GM23338 (cell line): ENCODE results near the gene ATP13A2. TPM values are rescaled to one million over a fixed set of nuclear protein-coding genes. Genes with fewer than 3 reads are reported as not detected.

Experiments used
- ATAC-seq: fragments of 200-7000 bp; cut with Tn5 transposase; 3 replicates; pipeline ENCODE4 v1.9.1; 2020
- DNase-seq: peaks from one replicate; pipeline ENCODE4 v3.0.0-alpha.2; 2015; ENCODE audit warnings: low spot score
- H2AFZ ChIP-seq: fragments of 200-600 bp; sonication (generic); 2 replicates; pipeline ENCODE4 v1.8.0; 2016; ENCODE audit warnings: antibody characterized with exemption, mild to moderate bottlenecking, moderate library complexity
- H3F3A ChIP-seq: fragments of 200-600 bp; sonication (generic); replicated peaks from 2 replicates; pipeline ENCODE4 v1.8.0; 2017; ENCODE audit warnings: antibody characterized with exemption, mixed run types, low read depth
- H3K27ac ChIP-seq: fragments of 200-600 bp; sonication (generic); 2 replicates; pipeline ENCODE4 v1.6.1; 2016; ENCODE audit warnings: low read depth
- H3K27me3 ChIP-seq: fragments of 200-600 bp; sonication (generic); 2 replicates; pipeline ENCODE4 v1.8.0; 2016; ENCODE audit warnings: mild to moderate bottlenecking, mixed run types, moderate library complexity; ENCODE audit not compliant: insufficient read depth
- H3K36me3 ChIP-seq: fragments of 200-600 bp; sonication (generic); 2 replicates; pipeline ENCODE4 v1.8.0; 2016; ENCODE audit warnings: mild to moderate bottlenecking; ENCODE audit not compliant: insufficient read depth
- H3K4me1 ChIP-seq: fragments of 200-600 bp; sonication (generic); 2 replicates; pipeline ENCODE4 v1.8.0; 2016; ENCODE audit warnings: mild to moderate bottlenecking, moderate library complexity; ENCODE audit not compliant: insufficient read depth
- H3K4me2 ChIP-seq: fragments of 200-600 bp; sonication (generic); 2 replicates; pipeline ENCODE4 v1.7.1; 2017; ENCODE audit warnings: mixed run types
- H3K4me3 ChIP-seq: fragments of 200-600 bp; sonication (generic); 2 replicates; pipeline ENCODE4 v1.6.1; 2016; ENCODE audit warnings: mixed run types
- H3K79me2 ChIP-seq: fragments of 200-600 bp; sonication (generic); replicated peaks from 2 replicates; pipeline ENCODE4 v1.8.0; 2017; ENCODE audit warnings: mild to moderate bottlenecking; ENCODE audit not compliant: insufficient read depth
- H3K9me2 ChIP-seq: fragments of 200-600 bp; sonication (generic); 2 replicates; pipeline ENCODE4 v1.8.0; 2017; ENCODE audit not compliant: insufficient read depth
- H4K20me1 ChIP-seq: fragments of 200-600 bp; sonication (generic); replicated peaks from 2 replicates; pipeline ENCODE4 v1.8.0; 2017; ENCODE audit warnings: mild to moderate bottlenecking; ENCODE audit not compliant: insufficient read depth
- H3K27ac Mint-ChIP-seq: 2 replicates; pipeline ENCODE4 v1.8.0; 2020; ENCODE audit warnings: inconsistent platforms, mild to moderate bottlenecking, moderate library complexity, mixed read lengths
- H3K27me3 Mint-ChIP-seq: 3 replicates; pipeline ENCODE4 v1.8.0; 2022; ENCODE audit warnings: low read depth, mild to moderate bottlenecking, moderate library complexity, mixed read lengths, inconsistent platforms; ENCODE audit not compliant: insufficient read depth, poor library complexity
- H3K36me3 Mint-ChIP-seq: 3 replicates; pipeline ENCODE4 v1.8.0; 2021; ENCODE audit warnings: low read depth, mild to moderate bottlenecking, inconsistent platforms, moderate library complexity, mixed read lengths
- H3K4me1 Mint-ChIP-seq: 3 replicates; pipeline ENCODE4 v1.8.0; 2020; ENCODE audit warnings: mild to moderate bottlenecking, inconsistent platforms, mixed read lengths
- H3K4me3 Mint-ChIP-seq: 3 replicates; pipeline ENCODE4 v1.8.0; 2021; ENCODE audit warnings: moderate library complexity, mild to moderate bottlenecking, inconsistent platforms, mixed read lengths
- H3K9me3 Mint-ChIP-seq: 3 replicates; pipeline ENCODE4 v1.8.0; 2020; ENCODE audit warnings: moderate library complexity, mild to moderate bottlenecking, inconsistent platforms, mixed read lengths
- CREB1 ChIP-seq: fragments of 250-450 bp; sonication (Bioruptor Pico); IDR thresholded peaks from 2 replicates; pipeline ENCODE4 v1.5.0; 2020; ENCODE audit warnings: low read depth, mild to moderate bottlenecking, moderate library complexity
- CTCF ChIP-seq, 2 experiments: fragments of 200-600 bp in 1 of 2; sonication (generic) in 1 of 2; conservative IDR thresholded peaks; 2 replicates each; pipeline versions ENCODE4 v1.5.1 to v1.6.1; 2016 to 2017; ENCODE audit warnings: antibody characterized with exemption in 2 of 2, low read depth in 2 of 2, mild to moderate bottlenecking in 2 of 2, moderate library complexity in 1 of 2
- ETS1 ChIP-seq: IDR thresholded peaks from 2 replicates; pipeline ENCODE4 v1.6.1; 2016; ENCODE audit warnings: antibody characterized with exemption
- EZH2 ChIP-seq: fragments of 200-600 bp; sonication (generic); IDR thresholded peaks from one replicate; pipeline ENCODE4 v1.8.0; 2017; ENCODE audit warnings: antibody characterized with exemption, mild to moderate bottlenecking, low read depth; ENCODE audit not compliant: unreplicated experiment
- EZH2phosphoT487 ChIP-seq: fragments of 200-600 bp; sonication (generic); IDR thresholded peaks from one replicate; pipeline ENCODE4 v1.8.1; 2018; ENCODE audit warnings: antibody characterized with exemption; ENCODE audit not compliant: unreplicated experiment
- JUNB ChIP-seq: IDR thresholded peaks from one replicate; pipeline ENCODE4 v1.6.1; 2016; ENCODE audit warnings: antibody characterized with exemption; ENCODE audit not compliant: unreplicated experiment
- NANOG ChIP-seq: IDR thresholded peaks from 2 replicates; pipeline ENCODE4 v1.6.1; 2016; ENCODE audit warnings: antibody characterized with exemption, borderline replicate concordance
- POLR2AphosphoS5 ChIP-seq: IDR thresholded peaks from 2 replicates; pipeline ENCODE4 v1.6.1; 2016; ENCODE audit warnings: antibody characterized with exemption, low read depth
- REST ChIP-seq: IDR thresholded peaks from one replicate; pipeline ENCODE4 v1.6.1; 2018; ENCODE audit warnings: antibody characterized with exemption; ENCODE audit not compliant: unreplicated experiment
- STAT1 ChIP-seq: IDR thresholded peaks from one replicate; pipeline ENCODE4 v1.6.1; 2016; ENCODE audit warnings: antibody characterized with exemption; ENCODE audit not compliant: unreplicated experiment
- ZNF114 ChIP-seq: fragments of 250-450 bp; sonication (Bioruptor Pico); IDR thresholded peaks from 2 replicates; pipeline ENCODE4 v1.5.0; 2020; ENCODE audit warnings: mild to moderate bottlenecking, moderate library complexity
- ZNF331 ChIP-seq: fragments of 250-450 bp; sonication (Bioruptor Pico); IDR thresholded peaks from 2 replicates; pipeline ENCODE4 v1.5.0; 2020; ENCODE audit warnings: low read depth, mild to moderate bottlenecking, moderate library complexity
- polyA plus RNA-seq: library from polyadenylated mRNA; unstranded; fragments of >200 nt; fragmentation: Nextera tagmentation; extraction: Ambion mirVana; gene quantifications from 2 replicates; pipeline ENCODE4 v1.2.1, GENCODE V29; 2016
- total RNA-seq: library from RNA; depleted of rRNA; stranded (reverse); fragments of >200 nt; shearing (Covaris generic); gene quantifications from 2 replicates; pipeline ENCODE4 v1.2.3, GENCODE V29; 2014

Gene ATP13A2
- total and polyA plus RNA-seq, 2 experiments from 2014 or later, result 30.1 to 87.7 TPM

- TF ChIP-seq CREB1 (CRISPR knock-in tag) (no peak), ETS1 (no peak), EZH2 (no peak), POLR2AphosphoS5 (no peak), ZNF114 (CRISPR knock-in tag) (no peak), JUNB (no peak)
Measured at GRCh38 chr1:17016317-17016661, 4.6 kb upstream of the ATP13A2 start (continued).

- Histone ChIP-seq H2AFZ (no peak overlapping the region), H3K4me1 (peaks cover 44% of the 10 kb centered on the region), H3K27me3 (no peaks in the 10 kb centered on the region), H3K79me2 (peaks cover 4% of the 10 kb centered on the region), H3K36me3 (peaks cover 3% of the 10 kb centered on the region; the same call in 1 of the 2 replicates), H4K20me1 (peaks cover 5% of the 10 kb centered on the region; the same call in 1 of the 2 replicates), H3K4me3 (no peak overlapping the region), H3K4me2 (no peak overlapping the region), H3K27ac (peak overlapping the region; percentile 42; the same call in 1 of the 2 replicates), H3K9me2 (no peaks in the 10 kb centered on the region), H3F3A (peaks cover 14% of the 10 kb centered on the region; the same call in 1 of the 2 replicates)
- ATAC-seq, result peak; percentile 26
- peak overlapping the region; percentile 70 for H3K27ac Mint-ChIP-seq
- H3K9me3 Mint-ChIP-seq, result no peaks in the 10 kb centered on the region
- peaks cover 54% of the 10 kb centered on the region for H3K4me1 Mint-ChIP-seq
- H3K36me3 Mint-ChIP-seq, result peaks cover 23% of the 10 kb centered on the region
- peak overlapping the region; percentile 35; the same call in 1 of the 3 replicates for H3K4me3 Mint-ChIP-seq
- H3K27me3 Mint-ChIP-seq, result peaks cover 27% of the 10 kb centered on the region
- DNase-seq, result peak; percentile 56
- TF ChIP-seq EZH2 (no peak), EZH2phosphoT487 (no peak), CTCF (conservative IDR thresholded peaks at IDR 0.05; ENCODE audit: low read depth in 2 of 2) (no peak), STAT1 (no peak), NANOG (no peak), REST (no peak), CREB1 (CRISPR knock-in tag) (no peak), POLR2AphosphoS5 (no peak), JUNB (no peak), ZNF331 (no peak), ZNF114 (CRISPR knock-in tag) (no peak), ETS1 (no peak)
Measured at GRCh38 chr1:17014671-17015567, 3.2 kb upstream of the ATP13A2 start.
